Fibroblast of skin of right quadriceps (primary cell): ENCODE results near the gene PTGER2.

Source experiments
- DNase-seq: peaks from one replicate; pipeline ENCODE4 v3.0.0-alpha.2; 2013

Gene PTGER2

DNA sequence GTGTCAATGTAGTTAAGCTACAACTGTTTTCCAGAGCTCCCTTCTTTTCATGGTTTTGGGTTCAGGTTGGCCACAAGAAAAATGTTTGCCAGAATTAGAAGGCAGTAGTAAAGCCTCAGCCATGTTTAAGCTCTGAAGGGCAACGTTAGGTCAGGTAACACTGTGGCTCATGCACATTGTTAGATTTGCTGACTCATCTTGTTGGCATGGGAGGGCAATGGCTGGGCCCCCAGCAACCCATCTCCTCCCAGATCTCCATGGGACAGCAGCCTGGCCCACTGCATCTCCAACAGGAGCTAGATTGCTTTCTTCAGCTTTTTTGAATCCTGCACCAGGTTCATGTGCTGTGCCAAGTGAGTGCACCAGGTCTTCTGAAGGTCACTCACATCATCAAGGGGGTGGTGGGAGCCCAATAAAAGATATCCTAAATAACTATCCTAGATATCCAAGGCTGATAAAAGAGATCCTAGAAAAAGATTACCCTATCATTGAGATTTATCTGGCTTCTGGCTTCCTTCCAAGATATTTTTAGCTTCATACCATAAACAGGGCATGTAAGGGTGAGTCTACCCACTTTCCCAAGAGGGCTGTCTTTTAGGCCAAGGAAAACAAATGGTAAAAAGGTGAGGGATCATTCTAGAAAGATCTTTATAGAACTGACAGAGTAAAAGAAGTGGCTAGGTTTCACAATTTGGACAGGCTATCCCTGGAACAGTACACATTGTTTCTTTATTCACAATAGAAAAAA lies 28.9 kb downstream of the PTGER2 start:
- peak; percentile 70 for DNase-seq

DNA sequence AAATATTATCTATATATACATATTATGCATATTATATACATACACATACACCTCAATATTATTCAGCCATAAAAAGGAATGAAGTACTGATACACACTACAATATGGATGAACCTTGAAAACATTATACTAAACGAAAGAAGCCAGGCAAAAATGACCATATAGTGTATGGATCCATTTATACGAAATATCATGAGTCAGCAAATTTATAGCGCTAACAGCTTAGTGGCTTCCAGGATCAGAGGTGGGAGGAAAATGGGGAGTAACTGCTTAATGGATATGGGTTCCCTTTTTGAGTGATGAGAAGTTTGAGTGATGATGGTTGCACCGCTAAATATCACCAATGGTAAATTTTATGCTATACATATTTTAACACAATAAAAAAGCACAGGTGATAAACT lies 32.7 kb downstream of the PTGER2 start:
- DNase-seq = no peak

DNA sequence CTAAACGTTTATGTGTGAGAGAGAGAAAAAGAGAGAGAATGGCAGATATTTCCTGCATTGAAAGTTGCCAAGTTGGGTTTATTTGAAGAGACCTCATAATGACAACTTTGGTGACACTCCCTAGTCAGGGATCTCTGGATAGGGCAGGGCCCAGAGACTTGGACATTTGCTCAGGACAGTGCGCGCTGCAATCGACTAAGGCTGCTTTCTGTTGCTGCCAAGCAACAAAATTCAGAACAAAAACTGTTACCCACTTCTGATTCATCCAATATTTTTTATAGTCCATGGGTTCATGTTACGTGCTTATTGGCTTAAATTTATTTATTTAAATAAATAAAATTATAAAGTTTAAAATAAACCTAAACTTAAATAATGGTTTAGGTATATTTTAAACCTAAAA lies 34.2 kb downstream of the PTGER2 start:
- DNase-seq = no peak

DNA sequence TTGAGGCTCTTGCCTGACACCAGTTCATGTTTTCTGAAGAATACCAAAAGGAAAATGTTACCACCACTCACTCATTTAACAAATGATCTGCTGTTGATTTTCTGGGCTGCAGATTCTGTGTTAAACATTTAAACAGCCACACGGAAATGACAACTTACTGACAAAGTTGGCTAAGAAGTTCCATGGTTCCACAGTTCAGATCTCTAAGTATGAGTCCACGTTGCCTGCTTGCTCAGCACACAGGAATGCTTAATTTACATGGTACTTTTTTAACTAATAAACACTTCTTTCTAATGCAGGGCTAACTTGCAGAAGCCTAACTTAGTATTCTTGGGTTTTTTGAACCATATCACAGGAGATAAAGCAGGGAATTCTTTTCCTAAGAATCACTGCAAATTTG lies 34.7 kb downstream of the PTGER2 start:
- peak; percentile 82 for DNase-seq

DNA sequence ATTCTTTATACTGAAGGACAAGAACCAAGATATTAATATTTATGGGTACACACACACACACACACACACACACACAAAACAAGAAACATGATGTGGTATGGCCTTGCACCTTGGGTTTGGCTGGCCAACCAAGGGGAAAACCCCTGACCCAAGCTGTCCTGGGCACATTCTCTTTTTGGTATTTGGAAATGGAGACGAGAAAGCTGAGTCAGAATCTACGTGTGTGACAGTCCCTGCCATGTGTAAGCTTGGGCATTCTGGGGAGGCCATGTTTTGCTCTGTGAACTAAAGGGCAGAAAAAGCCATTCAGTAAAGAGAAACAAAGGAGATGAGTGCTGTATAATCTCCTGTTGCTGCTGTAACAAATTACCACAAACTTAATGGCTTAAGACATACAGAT lies 35.6 kb downstream of the PTGER2 start:
- DNase-seq = no peak

DNA sequence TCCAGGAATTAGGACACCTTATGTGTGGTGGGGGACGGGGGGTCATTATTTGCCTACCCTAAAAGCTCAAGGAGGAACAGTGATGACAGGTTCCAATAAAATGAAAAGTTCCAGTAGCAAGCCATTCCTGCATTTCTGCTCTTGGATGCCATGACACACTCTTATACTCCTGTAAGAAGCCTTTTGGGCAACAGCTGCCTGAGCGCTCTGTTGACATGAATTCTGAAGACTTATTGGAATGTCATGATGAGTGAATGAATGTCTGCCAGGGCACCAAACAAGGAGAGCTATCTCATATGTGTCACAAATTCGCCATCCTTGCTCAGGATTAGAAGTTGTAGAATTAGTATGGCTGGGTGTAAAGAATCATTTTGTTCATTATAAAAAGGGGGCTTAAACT lies 36.3 kb downstream of the PTGER2 start:
- DNase-seq = no peak

DNA sequence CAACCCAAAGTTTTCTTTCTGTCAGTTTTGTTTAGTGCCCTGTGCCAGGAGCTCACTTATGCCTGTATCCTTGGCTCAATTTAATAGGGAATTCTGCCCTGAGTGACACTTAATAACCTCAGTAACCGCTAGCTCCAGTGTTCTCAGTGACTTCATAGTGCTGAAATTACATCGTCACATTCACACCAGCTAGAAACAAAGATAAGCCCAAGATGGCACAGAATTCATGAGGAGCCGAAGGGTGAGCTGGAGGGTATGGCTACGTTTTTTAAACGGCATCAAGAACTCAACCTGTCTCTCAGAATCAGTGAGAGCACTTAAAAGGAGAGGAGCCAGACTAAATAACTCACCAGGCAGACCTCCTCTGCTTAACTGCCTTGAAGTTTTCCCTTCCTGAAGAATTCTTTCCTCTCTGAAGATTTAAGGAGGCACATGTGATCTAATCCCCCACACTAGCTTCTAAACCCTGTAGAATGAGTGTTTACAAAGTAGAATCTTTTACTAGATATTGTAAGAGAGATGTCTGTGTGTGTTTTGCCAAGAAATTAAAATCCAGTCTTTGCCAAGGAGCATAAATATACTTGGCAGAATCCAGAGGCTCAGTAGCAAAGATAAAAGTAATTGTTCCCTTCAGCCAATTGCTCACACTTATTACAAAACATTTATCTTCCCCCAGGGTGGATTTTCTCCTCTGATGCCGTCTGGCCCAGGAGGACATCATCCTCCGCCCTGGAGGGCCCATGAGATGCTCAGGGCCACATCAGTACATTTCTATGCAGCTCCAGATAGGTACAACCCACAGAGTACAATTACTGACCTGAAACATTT lies 37.3 kb downstream of the PTGER2 start:
- DNase-seq = peak; percentile 90

DNA sequence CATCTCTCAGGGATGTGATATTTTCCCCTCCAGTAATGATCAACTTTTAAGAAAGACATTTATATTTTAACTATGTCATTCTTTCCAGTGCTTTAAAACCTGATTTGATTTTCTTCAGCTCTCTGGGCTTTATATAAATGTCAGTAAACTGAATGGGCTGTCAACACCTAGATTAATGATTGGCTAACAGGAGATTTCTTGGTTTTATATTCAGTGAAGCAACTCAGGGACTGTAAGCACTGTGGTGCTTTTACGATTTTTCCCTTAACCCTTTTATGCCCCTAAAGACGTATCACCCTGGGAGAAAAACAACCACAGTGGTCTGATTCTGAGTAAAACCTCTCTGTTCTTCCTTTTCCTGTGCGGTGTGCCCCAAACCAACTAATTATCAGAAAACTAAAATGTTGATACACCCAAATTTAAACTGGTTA lies 38.0 kb downstream of the PTGER2 start:
- DNase-seq = peak; percentile 82

DNA sequence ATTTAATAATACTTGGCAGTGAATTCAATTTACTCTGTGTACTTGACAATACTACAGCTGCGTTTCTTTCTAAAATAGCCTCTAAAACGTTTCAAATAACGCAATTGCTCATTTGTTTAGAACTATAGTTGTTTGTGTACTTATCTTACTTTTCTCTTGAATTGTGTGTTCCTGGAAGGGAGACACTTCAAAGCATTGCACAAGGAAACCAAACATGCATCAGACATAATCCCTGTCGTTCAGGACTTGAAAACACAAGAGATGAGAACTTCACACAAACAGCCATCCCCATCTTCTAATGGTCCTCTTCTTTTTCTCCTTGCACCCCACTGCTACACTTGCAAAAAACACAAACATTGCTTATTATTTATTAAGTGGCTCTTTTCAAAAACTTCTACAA lies 38.5 kb downstream of the PTGER2 start:
- DNase-seq = no peak

DNA sequence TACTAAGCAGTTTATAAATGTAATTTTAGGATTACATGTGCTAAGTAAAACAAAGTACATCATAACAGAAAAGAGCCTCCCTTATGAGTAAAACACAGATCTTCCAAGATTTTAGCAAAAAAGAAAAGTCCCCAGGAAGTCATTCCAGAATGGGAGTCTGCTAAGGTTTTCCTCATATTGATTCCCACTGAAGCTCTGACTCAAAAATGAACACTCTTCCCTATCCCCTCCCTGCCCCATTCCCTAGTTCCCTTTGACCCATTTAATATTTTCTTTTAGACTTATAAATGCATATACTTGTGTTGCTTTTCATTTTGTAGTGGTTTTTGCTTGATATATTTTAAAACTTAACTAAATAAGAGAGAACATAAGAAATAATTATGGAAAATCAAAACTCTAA lies 40.1 kb downstream of the PTGER2 start:
- peak; percentile 34 for DNase-seq

DNA sequence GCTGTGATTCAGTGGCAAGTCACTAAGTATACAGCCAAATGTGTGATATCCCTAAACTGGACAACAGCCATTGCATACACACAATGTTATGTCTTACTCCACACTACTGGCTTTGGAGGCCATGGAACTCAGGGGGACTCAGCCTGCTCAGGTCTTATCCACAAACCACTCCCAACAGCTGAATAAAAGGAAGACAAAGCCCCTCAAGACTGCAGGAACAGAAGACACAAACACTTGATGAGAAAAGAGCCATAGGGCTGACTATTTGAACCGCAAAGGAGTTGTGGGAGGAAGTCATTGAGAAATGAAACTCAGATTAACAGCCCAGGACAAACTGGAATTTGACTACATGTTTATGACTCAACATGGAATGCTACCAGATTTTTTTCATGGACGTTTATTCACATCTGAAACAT lies 40.9 kb downstream of the PTGER2 start:
- DNase-seq = peak; percentile 96

DNA sequence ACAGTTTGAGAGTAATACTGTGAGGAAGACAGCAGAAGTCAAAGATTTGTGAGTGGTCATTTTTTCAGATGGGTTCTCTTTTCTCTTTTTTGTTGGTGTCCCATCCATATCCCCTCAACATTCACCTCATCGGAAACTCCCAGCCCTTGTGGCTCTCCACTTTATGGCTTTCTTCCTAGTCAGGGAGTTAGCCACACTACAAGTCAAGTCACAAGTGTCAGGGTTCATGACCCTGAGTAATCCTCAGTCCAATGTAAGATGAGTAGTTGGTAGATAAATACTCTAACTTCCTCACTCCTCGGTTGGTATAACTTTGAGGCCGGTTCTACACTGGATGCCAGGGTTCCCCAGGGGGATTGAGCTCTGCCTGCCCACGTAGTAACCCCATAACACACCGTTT lies 41.4 kb downstream of the PTGER2 start:
- peak; percentile 22 for DNase-seq

DNA sequence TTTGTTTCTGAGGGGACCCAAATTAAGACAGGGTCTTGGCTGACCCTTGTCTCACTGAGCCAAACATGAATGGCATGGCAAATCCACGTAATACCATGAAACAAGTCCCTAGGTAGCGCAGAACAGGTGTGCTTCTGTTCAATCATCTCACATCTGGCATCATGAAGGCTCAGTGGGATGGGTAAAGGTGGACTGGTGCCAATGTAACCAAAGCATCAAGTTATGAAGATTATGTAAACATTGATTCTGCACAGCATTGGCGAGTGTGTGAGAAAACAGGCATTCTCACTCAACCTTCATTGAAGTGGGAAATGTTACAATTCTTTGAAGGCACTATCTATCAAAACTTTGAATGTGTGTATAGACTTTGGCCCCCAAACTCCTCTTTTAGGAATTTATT lies 41.9 kb downstream of the PTGER2 start:
- peak; percentile 31 for DNase-seq

DNA sequence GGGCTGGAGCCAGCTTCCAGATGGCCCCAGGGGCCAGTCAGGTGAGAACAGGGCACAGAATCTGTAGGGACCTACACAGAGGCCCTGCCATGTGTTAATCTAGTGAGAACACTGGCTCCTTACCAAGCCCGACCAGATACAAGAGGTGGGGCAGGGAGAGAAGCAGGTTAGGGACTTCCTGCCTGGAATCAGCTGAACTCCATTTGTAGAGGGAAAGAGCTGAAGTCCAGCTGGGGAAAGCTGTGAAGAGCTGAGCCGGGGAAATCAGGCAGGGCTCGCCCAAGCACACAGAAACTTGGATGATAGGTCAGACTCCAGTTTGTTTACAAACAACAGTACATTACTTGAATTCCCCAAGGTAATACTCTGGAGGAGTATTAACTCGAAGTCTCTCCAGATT lies 46.7 kb downstream of the PTGER2 start:
- no peak for DNase-seq

DNA sequence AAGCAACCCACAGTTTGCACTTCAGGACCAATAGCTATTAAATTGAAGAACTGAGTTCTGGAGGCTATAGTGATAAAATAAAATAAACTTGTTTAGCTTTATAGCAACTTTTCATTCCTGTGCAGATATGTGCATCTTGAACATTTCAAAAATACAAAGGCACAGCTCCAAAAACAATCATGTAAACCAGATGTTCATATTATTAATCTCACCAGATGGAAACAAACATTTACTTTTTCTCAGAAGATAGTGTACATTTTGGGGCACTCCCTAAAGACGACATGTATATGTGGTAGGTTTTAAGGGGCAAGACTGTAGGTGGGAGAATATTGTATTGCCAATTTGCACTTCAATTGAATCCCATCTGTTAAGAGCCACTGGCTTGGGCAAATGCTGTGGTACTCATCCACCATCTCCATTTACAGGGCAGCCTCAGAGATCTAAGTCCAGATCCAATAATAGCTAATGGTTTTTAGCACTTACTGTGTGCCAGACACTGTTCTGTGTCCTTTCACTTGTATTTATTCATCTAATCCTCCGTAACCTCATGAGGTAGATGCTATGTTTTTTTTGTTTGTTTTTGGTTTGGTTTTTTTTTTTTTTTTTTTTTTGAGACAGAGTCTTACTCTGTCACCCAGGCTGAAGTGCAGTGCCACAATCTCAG lies 49.1 kb downstream of the PTGER2 start:
- no peak for DNase-seq

DNA sequence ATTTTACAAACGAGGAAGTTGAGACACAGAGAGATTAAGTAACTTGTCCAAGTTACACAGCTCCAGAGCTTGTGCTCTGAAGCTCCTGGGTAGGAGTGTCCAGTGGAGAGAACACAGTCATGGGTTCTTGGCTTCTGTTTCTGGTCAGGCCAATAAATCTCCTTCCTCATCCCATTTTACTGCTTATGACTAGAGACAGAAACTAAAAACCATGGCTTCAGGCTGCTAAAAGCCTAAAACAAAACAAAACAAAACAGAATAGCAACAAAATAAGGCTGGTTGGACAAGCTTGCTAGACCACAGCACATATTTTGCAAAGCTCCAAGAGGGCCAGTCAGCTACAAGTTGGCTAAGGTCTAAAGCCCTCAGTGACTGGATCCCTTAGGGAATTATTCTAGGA lies 49.8 kb downstream of the PTGER2 start:
- DNase-seq = no peak

DNA sequence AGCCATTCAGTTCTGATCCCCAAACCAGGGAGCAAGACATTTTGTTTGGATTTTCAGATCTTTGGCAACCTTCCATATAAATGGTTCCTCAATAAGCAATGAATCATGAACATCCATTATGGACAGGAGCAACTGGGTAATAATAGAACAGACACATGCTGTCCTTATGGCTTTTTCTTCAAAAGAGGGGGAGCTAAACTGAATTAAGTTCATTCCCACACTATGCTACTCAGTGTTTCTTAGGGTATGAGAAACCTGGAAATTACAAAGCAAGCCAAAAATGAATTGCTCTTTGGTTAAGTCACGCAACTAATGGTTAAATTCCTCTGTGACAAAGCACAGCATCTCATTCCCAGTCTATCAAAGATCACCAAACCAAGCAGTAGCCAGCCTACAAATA lies 51.0 kb downstream of the PTGER2 start:
- DNase-seq = peak; percentile 85

DNA sequence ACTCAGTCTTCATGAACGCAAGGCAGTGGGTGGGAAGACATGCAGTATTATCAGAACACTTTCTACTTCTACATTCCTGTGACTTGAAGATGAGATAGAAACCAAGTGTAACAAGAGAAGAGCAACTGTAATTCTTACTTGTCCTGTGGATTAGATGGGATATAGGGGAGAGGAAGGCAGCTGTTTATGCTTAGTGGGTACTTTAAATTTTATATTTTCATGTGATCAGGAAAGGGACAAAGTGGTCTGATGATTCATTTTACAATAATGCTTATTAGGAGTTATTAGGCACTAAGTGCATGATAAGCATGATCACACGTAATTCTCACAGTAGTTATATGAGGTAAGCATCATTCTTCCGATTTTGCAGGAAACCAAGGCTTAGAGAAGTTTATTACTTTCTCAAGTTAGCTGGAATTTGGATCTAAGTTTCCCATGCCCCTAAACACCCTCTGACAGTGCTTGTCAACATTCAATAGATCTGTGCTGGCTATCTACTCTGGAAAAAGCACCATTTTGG lies 52.7 kb downstream of the PTGER2 start:
- no peak for DNase-seq

DNA sequence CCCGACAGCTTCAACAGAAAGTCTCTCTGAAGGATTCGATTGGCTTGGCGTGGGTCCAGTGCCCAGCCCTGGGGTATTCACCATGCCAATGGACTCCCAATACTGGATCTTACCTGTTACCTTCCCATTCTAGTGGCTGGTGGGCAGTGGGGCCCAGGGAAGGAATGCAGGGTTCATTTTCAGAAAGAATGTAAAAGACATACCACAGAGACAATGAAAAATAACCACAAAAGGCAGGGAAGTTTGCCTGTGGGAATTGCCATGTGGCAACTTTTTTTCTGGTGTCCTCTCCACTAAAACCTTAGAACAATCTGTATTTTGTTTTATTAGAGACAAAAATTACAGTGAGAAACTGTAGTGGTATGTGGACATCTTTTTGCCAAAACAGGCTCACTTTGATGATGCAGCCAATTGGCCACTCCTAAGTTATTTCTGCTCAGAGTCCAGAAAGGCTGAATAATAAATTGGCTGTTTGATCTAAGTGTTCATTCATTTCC lies 55.2 kb downstream of the PTGER2 start:
- peak; percentile 77 for DNase-seq

DNA sequence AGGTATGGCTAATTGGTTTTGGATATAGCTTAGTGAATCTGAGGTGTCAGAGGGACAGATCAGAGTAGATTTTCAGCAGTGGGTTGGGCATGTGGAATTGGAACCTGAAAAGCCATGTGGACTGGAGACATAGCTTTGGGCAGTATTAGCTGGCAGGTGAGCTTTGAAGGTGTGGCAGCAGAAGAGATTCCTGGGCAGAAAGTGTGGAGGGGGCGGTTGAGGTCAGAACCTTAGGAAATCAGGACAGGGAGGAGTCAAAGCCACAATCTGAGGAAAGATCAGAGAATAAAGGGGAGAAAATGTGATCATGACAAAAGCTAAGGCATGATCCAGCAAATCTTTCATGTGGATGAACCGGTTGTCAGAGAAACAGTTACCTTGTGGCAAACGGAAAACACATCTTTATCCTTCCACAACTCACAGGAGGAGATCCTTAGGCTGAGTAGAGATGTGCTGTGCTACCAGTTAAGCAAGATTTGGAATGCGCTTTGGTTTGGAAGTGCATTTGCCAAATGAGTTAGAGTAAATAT lies 56.4 kb downstream of the PTGER2 start:
- DNase-seq = no peak

DNA sequence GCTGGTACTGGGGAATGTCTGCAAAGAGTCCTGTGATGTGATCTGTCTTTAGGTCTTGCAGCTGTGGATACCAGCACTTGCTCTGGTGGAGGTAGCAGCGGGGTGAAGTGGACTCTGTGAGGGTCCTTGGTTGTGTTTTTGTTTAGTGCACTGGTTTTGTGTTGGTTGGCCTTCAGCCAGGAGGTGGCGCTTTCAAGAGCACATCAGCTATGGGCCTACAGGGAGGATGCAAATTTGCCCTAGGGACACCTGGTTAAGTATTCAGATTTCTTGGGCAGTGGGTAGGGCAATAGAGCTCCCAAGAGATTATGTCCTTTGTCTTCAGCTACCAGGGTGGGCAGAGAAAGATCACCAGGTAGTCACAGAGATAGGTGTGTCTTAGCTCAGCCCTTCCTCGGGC lies 63.8 kb downstream of the PTGER2 start:
- DNase-seq = no peak
